HG03354 (cell line): Measurements from ENCODE around the gene CAPN14.

Source experiments
- ATAC-seq: cut with Tn5 transposase; IDR thresholded peaks from one replicate; pipeline ENCODE4 v1.9.1; 2021; ENCODE audit warnings: mild to moderate bottlenecking; ENCODE audit not compliant: unreplicated experiment, poor library complexity, severe bottlenecking

Gene CAPN14

DNA sequence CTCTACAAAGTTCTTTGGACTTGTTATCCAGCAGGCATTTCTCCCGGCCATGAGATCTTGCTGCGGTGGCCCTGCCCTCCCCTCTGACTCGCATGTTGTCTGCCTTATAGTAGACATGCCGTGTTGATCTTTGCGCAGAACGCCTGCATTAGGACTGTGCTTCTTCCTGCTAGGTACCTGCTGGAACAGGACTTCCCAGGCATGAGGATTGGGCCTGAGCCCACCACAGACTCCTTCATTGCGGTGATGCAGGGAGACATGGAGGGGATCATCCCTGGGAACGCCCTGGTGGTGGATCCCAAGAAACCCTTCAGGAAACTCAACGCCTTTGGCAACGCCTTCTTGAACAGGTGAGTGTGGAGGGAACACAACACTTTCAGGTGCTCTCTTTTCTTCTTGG is 26.8 kb upstream of the CAPN14 start:
- no peak for ATAC-seq

DNA sequence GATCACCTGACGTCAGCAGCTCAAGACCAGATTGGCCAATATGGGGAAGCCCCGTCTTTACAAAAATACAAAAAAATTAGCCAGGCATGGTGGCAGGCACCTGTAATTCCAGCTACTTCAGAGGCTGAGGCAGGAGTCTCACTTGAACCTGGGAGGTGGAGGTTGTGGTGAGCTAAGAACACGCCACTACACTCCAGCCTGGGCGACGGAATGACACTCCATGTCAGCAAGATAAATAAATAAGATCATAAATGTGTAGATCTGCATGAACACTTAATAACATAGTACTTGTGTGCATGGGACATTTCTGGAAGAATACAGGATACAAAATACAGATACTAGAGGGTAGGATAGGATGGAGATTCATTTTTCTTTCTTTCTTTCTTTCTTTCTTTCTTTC is 25.7 kb upstream of the CAPN14 start:
- ATAC-seq, result no peak

DNA sequence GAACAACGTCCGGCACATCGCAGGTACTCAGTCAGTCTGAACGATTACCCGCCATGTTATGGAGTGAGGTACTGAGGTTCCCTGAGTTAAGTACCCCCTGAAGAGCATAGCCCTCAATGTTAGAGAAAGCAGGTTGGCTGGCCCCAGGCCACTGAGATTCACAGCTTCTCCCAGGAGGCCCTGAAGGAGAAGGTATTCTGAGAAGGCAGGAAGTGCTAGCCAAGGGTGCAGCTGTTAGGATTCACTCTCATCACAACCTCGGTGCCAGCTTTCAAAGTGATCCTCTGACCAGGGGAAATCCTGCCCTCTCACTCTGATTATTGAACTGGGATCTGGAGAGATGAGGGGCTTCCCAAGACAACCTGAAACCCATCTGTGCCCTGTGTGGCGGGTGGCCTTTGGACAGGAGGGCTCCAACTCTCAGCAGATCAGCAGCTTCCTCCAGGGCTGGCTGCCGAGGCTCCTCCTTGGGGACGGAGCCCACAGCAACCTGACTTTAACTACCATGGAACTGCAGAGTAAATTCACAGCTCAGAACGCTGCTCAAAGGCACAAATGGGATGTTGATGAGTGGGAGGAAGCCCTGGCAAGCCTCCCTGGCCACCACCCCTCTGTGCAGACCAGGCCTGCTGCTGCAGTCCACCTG is 24.4 kb upstream of the CAPN14 start:
- no peak for ATAC-seq

GRCh38 chr2:31240381-31241365 is 23.4 kb upstream of the CAPN14 start:
- no peak for ATAC-seq

DNA sequence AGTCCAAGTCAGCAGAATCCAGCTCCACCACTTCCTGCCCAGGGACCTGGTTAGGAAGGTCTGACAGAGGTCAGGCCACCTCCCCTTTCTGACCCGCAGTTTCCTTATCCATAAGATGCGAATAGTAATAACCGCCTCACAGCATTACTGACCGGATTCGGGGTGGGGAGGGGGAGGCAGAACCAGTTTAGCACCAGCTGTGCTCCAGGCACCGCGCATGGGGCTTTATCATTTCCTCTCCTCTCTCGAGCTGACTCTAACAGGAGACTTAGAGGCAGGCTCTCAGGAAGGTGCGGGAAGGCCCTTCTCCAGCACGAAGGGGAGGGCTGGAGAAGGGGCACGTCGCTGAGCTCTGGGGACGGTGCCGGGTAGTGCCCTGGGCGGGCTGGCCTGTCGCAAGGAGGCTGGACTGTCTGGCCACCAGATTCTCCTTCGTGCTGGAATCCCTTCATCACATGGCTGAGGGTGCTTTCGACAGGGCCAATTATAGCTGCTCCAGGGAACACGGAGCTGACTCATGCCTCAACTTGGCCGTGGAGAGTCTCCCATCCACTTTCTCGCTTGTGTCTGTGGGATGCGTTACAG is 22.4 kb upstream of the CAPN14 start:
- ATAC-seq, result no peak

GRCh38 chr2:31238906-31239592 is 21.7 kb upstream of the CAPN14 start:
- no peak for ATAC-seq

DNA sequence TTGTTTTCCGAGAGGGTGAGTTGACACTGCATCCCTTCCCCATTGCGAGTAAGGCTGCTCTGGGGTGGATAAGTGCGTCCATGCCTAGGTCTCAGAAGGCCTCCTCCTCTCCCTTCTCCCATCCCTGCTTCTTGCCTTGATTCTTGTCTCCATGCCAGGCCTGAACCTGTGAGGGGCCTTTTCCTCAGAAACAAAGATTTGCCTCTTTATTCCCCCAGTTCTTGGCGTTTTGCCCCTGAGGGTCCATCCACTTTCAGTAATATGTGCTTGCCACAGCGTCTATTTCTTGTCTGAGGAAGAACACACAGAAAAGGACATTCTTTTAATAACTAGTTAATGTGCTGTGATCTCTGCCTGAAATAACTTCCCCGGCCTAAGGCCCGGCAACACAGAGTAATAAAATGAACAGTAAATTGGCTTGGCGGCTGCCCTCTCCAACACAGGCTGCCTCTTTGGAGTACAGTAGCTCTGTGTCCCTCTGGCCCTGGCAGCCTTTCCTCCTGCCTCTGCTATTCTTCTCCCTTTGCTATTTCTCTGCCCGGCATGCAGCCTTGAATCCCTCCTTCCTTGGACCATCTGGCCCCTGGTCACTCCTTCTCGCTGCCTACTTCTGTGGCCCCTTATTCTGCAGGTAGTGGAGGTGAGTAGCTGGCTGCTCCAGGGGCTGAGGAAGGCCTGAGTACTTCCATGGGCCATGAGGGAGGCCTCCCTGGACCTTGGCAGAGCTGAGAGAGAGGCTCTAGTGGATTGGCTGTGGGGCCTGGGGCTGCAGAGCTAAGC is 21.0 kb upstream of the CAPN14 start:
- no peak for ATAC-seq

DNA sequence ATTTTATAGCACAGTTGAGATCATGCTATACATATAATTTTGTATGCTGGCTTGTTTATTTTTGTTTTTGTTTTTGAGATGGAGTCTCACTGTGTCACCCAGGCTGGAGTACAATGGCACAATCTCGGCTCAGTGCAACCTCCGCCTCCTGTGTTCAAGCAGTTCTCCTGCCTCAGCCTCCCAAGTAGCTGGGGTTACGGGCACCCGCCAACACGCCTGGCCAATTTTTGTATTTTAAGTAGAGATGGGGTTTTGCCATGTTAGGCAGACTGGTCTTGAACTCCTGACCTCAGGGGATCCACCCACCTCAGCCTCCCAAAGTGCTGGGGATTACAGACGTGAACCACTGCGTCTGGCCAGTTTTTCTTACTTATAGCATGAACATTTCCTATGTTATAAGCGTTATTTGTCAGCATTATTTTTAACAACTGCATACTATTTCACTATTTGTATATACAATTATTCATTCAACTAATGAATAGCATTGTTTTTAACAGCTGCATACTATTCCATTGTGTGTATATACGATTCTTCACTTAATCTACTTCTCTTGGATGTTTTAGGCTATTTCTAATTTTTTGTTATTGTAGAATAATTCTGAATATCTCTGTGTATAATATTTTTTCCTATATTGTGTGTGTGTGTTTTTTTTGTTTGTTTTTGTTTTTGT is 20.2 kb upstream of the CAPN14 start:
- ATAC-seq, result no peak

DNA sequence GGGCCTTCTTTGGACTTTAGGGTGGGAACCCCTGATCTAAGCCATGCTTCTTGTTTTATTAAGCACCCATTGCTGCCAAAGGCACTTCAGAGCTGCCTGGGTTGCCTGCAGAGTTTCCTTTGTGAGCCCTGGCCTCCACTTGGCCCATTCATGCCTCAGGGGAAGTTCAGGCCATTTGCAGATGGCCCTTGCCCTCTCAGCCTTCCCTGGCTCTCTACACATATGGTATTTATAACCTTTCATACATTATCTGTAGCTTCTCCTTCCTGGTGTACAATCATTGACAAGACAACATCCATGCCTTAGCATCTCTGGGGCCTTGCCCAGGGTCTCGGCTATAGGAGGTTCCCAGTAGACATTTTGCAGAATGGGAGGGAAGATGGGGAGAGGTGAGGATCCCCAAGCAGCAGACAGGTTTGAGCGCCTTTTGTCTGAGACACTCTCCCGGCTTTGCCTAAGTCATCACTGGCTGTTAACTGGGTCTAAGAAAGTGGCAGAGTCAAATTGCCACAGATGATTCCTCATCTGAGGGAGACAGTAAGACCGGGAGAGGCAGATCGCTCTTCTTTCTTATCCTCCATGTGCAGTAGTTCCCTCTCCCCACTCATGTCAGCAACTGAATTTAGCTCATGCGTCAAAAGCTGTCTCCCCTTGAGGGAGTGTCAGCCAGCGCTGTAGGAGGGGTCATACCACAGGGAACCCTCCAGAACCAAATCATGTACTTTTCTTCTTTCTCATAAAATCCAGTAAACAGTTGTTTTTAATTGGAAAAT is 19.3 kb upstream of the CAPN14 start:
- no peak for ATAC-seq

DNA sequence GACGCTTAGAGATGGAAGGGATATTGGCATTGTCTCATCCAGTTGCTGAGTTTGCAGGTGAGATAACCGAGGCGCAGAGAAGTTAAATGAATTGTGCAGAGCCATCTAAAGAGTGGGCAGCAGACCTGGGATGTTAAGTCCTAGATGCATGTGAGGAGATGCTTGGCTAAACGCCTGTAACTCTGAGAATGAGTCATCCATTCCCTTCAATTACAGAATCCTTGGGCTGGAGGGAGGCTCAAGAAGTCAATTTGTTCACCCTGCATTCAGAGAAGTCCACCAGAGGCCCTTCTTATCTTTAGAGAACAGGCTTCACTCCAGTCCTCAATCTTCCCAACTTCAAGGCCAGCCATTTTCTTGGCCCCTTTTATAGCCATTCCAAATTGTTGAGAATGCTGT is 18.2 kb upstream of the CAPN14 start:
- ATAC-seq, result no peak

- no peak for ATAC-seq
These were observed 17.6 kb upstream of the CAPN14 start for GRCh38 chr2:31234683-31235503.

- ATAC-seq, result peak; percentile 99
These were observed 16.7 kb upstream of the CAPN14 start, which contains the start of gene EHD3 for GRCh38 chr2:31233741-31234682. Gene EHD3, plus strand, starts transcription at chr2:31234152. Its CDS starts 470 bp downstream, at chr2:31234622.

DNA sequence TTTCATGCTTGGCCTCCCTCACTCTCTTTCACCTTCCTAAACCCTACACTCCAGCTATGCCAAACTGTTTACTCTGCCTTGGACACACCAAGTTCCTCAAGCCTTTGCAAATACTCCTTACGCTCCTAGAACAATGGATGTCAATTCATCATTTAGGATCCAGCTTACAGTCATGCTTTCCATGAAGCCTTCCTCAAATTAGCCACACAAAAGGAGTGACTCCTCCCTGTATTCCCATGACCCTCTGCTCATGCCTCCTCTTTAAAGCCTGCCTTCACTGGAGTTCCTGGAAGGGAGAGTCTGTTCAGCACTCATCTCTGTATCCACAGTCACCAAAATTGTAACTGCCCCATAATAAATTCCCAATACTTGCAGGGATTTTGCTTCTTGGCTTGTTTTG is 15.9 kb upstream of the CAPN14 start:
- no peak for ATAC-seq

DNA sequence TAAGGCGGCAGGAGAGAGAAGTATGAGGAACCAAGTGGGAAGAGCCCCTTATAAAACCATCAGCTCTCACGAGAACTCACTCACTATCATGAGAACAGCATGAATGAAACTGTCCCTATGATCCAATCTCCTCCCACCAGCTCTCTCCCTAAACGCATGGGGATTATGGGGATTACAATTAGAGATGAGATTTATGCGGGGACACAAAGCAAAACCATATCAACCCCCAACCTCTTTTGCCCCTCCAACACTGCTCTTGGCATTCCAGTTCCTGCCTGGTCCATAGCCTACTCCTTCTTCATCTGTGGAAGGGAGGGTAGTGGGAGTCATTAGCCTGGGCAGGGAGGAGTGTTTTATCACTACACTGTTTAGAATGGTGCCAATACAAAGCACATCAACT is 15.3 kb upstream of the CAPN14 start:
- ATAC-seq, result no peak

- no peak for ATAC-seq
These were observed 14.4 kb upstream of the CAPN14 start for GRCh38 chr2:31231571-31232302.

GRCh38 chr2:31230751-31231150 is 13.4 kb upstream of the CAPN14 start:
- ATAC-seq, result no peak
